Measurements from ENCODE around the gene RSPH9. TPM values are rescaled to one million over a fixed set of nuclear protein-coding genes. Genes with fewer than 3 reads are reported as not detected.

The RSPH9 gene
- total RNA-seq, 1 donor from 2014 or later = 0.30 TPM

DNA sequence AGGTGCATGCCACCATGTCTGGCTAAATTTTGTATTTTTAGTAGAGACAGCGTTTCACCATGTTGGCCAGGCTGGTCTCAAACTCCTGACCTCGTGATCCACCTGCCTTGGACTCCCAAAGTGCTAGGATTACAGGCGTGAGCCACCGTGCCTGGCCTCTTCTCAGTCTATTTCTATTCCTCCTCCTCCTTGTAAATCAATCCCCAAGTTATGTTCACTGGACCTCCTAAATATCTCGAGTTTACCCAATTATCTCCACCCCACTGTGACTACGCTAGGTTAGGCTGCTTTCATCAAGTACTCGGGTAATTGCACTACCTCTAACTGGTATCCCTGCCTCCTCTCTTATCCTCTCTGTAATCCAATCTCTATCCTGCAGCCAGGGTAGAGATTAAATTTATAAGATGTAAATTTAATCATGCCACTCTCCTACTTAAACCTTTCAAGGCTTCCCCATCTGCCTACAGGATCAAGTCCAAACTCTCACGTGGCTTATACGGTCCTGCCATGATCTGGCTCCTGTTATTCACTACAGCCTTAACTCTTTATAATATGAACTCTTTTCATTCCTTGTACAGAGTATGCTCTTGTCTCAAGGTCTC, 10.0 kb upstream of the RSPH9 start:
- FAIRE-seq = no peak
- Histone ChIP-seq H3K27ac (ENCODE audit: low read depth, low read length) (no peak overlapping the region), H4K20me1 (ENCODE audit: insufficient read depth, low read length) (peaks cover 14% of the 10 kb centered on the region), H3K4me2 (ENCODE audit: low read length) (no peak overlapping the region), H3K4me1 (ENCODE audit: insufficient read depth, low read length) (peaks cover 11% of the 10 kb centered on the region), H3K27me3 (ENCODE audit: insufficient read depth, low read length) (no peaks in the 10 kb centered on the region), H3K4me3 (ENCODE audit: insufficient read depth, low read depth, low read length) (no peak overlapping the region), H3K36me3 (ENCODE audit: insufficient read depth, low read length) (peaks cover 4% of the 10 kb centered on the region), H2AFZ (ENCODE audit: low read depth, low read length) (peak overlapping the region; percentile 99), H3K9ac (ENCODE audit: low read length) (no peak overlapping the region), H3K9me3 (ENCODE audit: insufficient read depth, low read depth, low read length) (no peaks in the 10 kb centered on the region), H3K79me2 (ENCODE audit: insufficient read depth, low read length) (peaks cover 37% of the 10 kb centered on the region)
- DNase-seq (ENCODE audit: low read depth) = no peak
- peaks cover 2% of the 10 kb centered on the region for H3K9me3 Mint-ChIP-seq (ENCODE audit: unreplicated experiment)
- no peaks in the 10 kb centered on the region for H3K27me3 Mint-ChIP-seq (ENCODE audit: low read depth, unreplicated experiment)
- peak overlapping the region; percentile 95 for H3K27ac Mint-ChIP-seq (ENCODE audit: unreplicated experiment)
- H3K4me3 Mint-ChIP-seq (ENCODE audit: unreplicated experiment) = peak overlapping the region; percentile 99
- H3K36me3 Mint-ChIP-seq (ENCODE audit: low read depth, unreplicated experiment) = peaks cover 6% of the 10 kb centered on the region
- TF ChIP-seq, protein P1, sequence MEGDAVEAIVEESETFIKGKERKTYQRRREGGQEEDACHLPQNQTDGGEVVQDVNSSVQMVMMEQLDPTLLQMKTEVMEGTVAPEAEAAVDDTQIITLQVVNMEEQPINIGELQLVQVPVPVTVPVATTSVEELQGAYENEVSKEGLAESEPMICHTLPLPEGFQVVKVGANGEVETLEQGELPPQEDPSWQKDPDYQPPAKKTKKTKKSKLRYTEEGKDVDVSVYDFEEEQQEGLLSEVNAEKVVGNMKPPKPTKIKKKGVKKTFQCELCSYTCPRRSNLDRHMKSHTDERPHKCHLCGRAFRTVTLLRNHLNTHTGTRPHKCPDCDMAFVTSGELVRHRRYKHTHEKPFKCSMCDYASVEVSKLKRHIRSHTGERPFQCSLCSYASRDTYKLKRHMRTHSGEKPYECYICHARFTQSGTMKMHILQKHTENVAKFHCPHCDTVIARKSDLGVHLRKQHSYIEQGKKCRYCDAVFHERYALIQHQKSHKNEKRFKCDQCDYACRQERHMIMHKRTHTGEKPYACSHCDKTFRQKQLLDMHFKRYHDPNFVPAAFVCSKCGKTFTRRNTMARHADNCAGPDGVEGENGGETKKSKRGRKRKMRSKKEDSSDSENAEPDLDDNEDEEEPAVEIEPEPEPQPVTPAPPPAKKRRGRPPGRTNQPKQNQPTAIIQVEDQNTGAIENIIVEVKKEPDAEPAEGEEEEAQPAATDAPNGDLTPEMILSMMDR (IDR thresholded peaks at IDR 0.05; ENCODE audit: insufficient read depth, low read depth, low read length) = no peak
- TF ChIP-seq EZH2 (IDR thresholded peaks at IDR 0.05; ENCODE audit: insufficient read depth, low read length) = no peak
- peaks cover 10% of the 10 kb centered on the region for H3K4me1 Mint-ChIP-seq (ENCODE audit: low read depth, unreplicated experiment)

DNA sequence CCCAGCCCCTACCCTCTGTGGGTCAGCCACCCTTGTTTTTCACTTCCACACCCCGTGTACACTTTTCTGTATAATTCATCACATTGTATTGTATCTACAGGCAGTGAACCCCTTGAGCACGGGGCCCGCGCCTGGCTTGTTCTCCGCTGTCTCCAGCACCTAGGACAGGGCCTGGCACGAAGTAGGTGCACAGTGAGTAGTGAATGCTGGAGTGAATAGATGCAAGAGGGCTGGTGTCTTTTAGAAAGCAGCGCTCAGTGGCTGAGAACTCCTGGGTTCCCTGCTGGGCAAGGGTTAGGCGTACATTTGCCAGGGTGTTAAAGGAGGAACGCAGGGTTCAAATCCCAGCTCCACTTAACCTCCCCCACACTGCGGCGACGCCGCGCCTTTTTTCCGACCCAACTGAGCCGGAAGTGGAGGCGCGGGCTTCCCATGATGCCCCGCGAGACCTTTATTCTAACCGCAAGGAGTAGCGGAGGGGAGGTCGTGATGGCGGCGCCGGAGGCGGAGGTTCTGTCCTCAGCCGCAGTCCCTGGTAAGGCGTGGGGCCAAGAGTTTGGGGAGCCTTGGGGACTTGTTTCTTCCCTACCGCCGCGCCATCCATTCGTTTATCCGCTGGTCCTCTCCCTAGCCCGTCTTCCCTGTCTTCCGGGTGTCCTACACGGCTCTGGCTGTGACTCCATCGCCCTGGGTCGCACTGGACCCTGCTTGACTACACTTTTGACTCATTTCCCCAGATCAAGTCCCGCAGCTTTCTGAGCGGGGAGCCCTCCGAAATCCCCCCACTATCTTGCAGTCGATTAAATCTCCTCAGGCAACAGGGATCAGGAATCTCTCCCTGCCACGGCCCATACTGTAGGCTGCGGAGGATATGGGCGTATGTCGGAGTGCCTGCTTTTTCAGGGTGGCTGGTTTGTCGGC, 9.2 kb upstream of the RSPH9 start, which contains the start of gene MAD2L1BP:
Gene MAD2L1BP, plus strand, starts transcription at position 454 of the 921 bp plus-strand sequence. Its CDS starts 36 bp downstream, at position 490.
- Histone ChIP-seq H3K4me2 (ENCODE audit: low read length) (peak within 1 kb of the TSS; percentile 91), H3K9ac (ENCODE audit: low read length) (peak within 1 kb of the TSS; percentile 96), H3K27ac (ENCODE audit: low read depth, low read length) (peak within 1 kb of the TSS; percentile 84), H4K20me1 (ENCODE audit: insufficient read depth, low read length) (peaks cover 22% of the 10 kb centered on the region), H3K27me3 (ENCODE audit: insufficient read depth, low read length) (no peaks in the 10 kb centered on the region), H2AFZ (ENCODE audit: low read depth, low read length) (peak within 1 kb of the TSS; percentile 99), H3K36me3 (ENCODE audit: insufficient read depth, low read length) (peaks cover 13% of the 10 kb centered on the region), H3K4me1 (ENCODE audit: insufficient read depth, low read length) (peaks cover 7% of the 10 kb centered on the region), H3K9me3 (ENCODE audit: insufficient read depth, low read depth, low read length) (no peaks in the 10 kb centered on the region), H3K79me2 (ENCODE audit: insufficient read depth, low read length) (peaks cover 46% of the 10 kb centered on the region), H3K4me3 (ENCODE audit: insufficient read depth, low read depth, low read length) (peak within 1 kb of the TSS; percentile 98)
- TF ChIP-seq EZH2 (IDR thresholded peaks at IDR 0.05; ENCODE audit: insufficient read depth, low read length) = no peak
- TF ChIP-seq, protein P1 (IDR thresholded peaks at IDR 0.05; ENCODE audit: insufficient read depth, low read depth, low read length) = no peak
- Mint-ChIP-seq H3K4me3 (ENCODE audit: unreplicated experiment) (peak within 1 kb of the TSS; percentile 99), H3K36me3 (ENCODE audit: low read depth, unreplicated experiment) (peaks cover 14% of the 10 kb centered on the region), H3K4me1 (ENCODE audit: low read depth, unreplicated experiment) (peaks cover 12% of the 10 kb centered on the region), H3K27me3 (ENCODE audit: low read depth, unreplicated experiment) (no peaks in the 10 kb centered on the region), H3K9me3 (ENCODE audit: unreplicated experiment) (peaks cover 2% of the 10 kb centered on the region), H3K27ac (ENCODE audit: unreplicated experiment) (peak within 1 kb of the TSS; percentile 95)
- DNase-seq (ENCODE audit: low read depth) = peak; percentile 37
- FAIRE-seq = no peak
